PC-9 (cell line): ENCODE results near the gene AKAP8L. TPM values are rescaled to one million over a fixed set of nuclear protein-coding genes. Genes with fewer than 3 reads are reported as not detected.

Source experiments
- BruUV-seq: library from RNA; stranded (reverse); fragments of 400-500 nt; replicated peaks from 2 replicates; lab custom pipeline; 2021; lab: Mats Ljungman, UMichigan
- CTCF ChIA-PET: fragments of 300-600 bp; sonication (Branson Sonifier 250); formaldehyde crosslinking; loops from one replicate; lab custom pipeline; 2022; ENCODE audit warnings: antibody characterized with exemption; lab: Charles Lee
- POLR2A ChIA-PET: fragments of 300-600 bp; sonication (Branson Sonifier 250); formaldehyde crosslinking; loops from one replicate; lab custom pipeline; 2022; ENCODE audit warnings: antibody characterized with exemption; ENCODE audit not compliant: unreplicated experiment; lab: Charles Lee
- DNase-seq, 2 experiments: peaks; one replicate each; pipeline versions ENCODE4 v3.0.0 to v3.0.0-alpha.2; 2015 to 2022; ENCODE audit warnings: mixed read lengths in 1 of 2
- H2AFZ ChIP-seq: fragments of 200-600 bp; sonication (generic); 2 replicates; pipeline ENCODE4 v1.8.1; 2017; ENCODE audit warnings: antibody characterized with exemption
- H3F3A ChIP-seq: fragments of 200-600 bp; sonication (generic); 2 replicates; pipeline ENCODE4 v1.8.1; 2017; ENCODE audit warnings: antibody characterized with exemption, mild to moderate bottlenecking, low read depth; ENCODE audit not compliant: insufficient read depth
- H3K27ac ChIP-seq: fragments of 200-600 bp; sonication (generic); 2 replicates; pipeline ENCODE4 v1.6.1; 2016; ENCODE audit warnings: mixed run types
- H3K27me3 ChIP-seq: fragments of 200-600 bp; sonication (generic); 2 replicates; pipeline ENCODE4 v1.6.1; 2016; ENCODE audit warnings: low read depth, mixed run types; ENCODE audit not compliant: insufficient read depth
- H3K36me3 ChIP-seq: fragments of 200-600 bp; sonication (generic); 2 replicates; pipeline ENCODE4 v1.6.1; 2016; ENCODE audit warnings: low read depth, mixed run types
- H3K4me1 ChIP-seq: fragments of 200-600 bp; sonication (generic); replicated peaks from 2 replicates; pipeline ENCODE4 v1.6.1; 2016; ENCODE audit warnings: mixed run types; ENCODE audit not compliant: insufficient read depth
- H3K4me2 ChIP-seq: fragments of 200-600 bp; sonication (generic); 2 replicates; pipeline ENCODE4 v1.6.1; 2017; ENCODE audit warnings: mixed run types
- H3K4me3 ChIP-seq: fragments of 200-600 bp; sonication (generic); 2 replicates; pipeline ENCODE4 v1.6.1; 2016; ENCODE audit warnings: mixed run types
- H3K79me2 ChIP-seq: fragments of 200-600 bp; sonication (generic); 2 replicates; pipeline ENCODE4 v1.6.1; 2017; ENCODE audit warnings: low read depth, mixed run types
- H3K9me2 ChIP-seq: fragments of 200-600 bp; sonication (generic); 2 replicates; pipeline ENCODE4 v1.8.1; 2017; ENCODE audit warnings: mild to moderate bottlenecking; ENCODE audit not compliant: insufficient read depth
- H3K9me3 ChIP-seq: fragments of 200-600 bp; sonication (generic); 2 replicates; pipeline ENCODE4 v1.8.1; 2016; ENCODE audit warnings: low read depth; ENCODE audit not compliant: insufficient read depth
- H4K20me1 ChIP-seq: fragments of 200-600 bp; sonication (generic); 2 replicates; pipeline ENCODE4 v1.8.1; 2017; ENCODE audit not compliant: insufficient read depth
- EZH2 ChIP-seq: fragments of 200-600 bp; sonication (generic); IDR thresholded peaks from 2 replicates; pipeline ENCODE4 v1.8.0; 2017; ENCODE audit warnings: antibody characterized with exemption, low read depth
- intact Hi-C: fragments of 100-400 bp; cut with micrococcal nuclease; formaldehyde crosslinking; loops from one replicate; pipeline ENCODE4 v1.10.0; 2022; ENCODE audit not compliant: unreplicated experiment
- total RNA-seq: library from RNA; stranded (reverse); gene quantifications from 2 replicates; pipeline ENCODE4 v1.2.3, GENCODE V29; 2021
- TF ChIP-seq, protein P1 (sequence below): fragments of 200-600 bp; sonication (generic); conservative IDR thresholded peaks from 2 replicates; pipeline ENCODE4 v1.6.1; 2017; ENCODE audit warnings: mixed run types, antibody characterized with exemption, mild to moderate bottlenecking, moderate library complexity

Gene AKAP8L
- total RNA-seq, 1 experiment from 2014 or later = 49.9 TPM

DNA sequence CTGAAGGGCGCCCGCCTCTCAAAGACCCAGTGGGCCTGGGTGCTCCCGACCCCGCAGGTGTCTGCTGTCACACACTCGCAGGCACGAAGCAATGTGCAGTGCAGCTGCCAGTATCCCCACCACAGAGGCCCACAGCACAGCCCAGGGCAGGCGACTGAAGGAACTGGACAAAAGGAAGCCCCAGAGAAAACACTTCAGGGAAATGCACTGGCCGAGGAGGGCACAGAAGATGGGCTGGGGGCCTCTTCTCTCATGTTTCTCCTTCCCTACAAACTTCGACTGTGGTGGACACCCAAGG is 49.2 kb downstream of the AKAP8L start:
- peaks cover 45% of the 10 kb centered on the region for H4K20me1 ChIP-seq
- H3K4me2 ChIP-seq = no peak overlapping the region
- H3K9me3 ChIP-seq = no peaks in the 10 kb centered on the region
- no peak overlapping the region for H2AFZ ChIP-seq
- BruUV-seq = no TSS peak
- no peaks in the 10 kb centered on the region for H3K4me1 ChIP-seq
- no peaks in the 10 kb centered on the region for H3K27me3 ChIP-seq
- no peak overlapping the region for H3K27ac ChIP-seq
- H3F3A ChIP-seq = no peaks in the 10 kb centered on the region; the same call in 1 of the 2 replicates
- peaks cover 37% of the 10 kb centered on the region; the same call in 1 of the 2 replicates for H3K36me3 ChIP-seq
- no peaks in the 10 kb centered on the region for H3K9me2 ChIP-seq
- TF ChIP-seq, protein P1, sequence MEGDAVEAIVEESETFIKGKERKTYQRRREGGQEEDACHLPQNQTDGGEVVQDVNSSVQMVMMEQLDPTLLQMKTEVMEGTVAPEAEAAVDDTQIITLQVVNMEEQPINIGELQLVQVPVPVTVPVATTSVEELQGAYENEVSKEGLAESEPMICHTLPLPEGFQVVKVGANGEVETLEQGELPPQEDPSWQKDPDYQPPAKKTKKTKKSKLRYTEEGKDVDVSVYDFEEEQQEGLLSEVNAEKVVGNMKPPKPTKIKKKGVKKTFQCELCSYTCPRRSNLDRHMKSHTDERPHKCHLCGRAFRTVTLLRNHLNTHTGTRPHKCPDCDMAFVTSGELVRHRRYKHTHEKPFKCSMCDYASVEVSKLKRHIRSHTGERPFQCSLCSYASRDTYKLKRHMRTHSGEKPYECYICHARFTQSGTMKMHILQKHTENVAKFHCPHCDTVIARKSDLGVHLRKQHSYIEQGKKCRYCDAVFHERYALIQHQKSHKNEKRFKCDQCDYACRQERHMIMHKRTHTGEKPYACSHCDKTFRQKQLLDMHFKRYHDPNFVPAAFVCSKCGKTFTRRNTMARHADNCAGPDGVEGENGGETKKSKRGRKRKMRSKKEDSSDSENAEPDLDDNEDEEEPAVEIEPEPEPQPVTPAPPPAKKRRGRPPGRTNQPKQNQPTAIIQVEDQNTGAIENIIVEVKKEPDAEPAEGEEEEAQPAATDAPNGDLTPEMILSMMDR = no peak
- no peak for TF ChIP-seq EZH2
- peaks cover 33% of the 10 kb centered on the region for H3K79me2 ChIP-seq
- intact Hi-C loops = no loop called here
- no peak overlapping the region for H3K4me3 ChIP-seq
- ChIA-PET POLR2A (no interaction called here), CTCF (no interaction called here)
- DNase-seq = no peak

DNA sequence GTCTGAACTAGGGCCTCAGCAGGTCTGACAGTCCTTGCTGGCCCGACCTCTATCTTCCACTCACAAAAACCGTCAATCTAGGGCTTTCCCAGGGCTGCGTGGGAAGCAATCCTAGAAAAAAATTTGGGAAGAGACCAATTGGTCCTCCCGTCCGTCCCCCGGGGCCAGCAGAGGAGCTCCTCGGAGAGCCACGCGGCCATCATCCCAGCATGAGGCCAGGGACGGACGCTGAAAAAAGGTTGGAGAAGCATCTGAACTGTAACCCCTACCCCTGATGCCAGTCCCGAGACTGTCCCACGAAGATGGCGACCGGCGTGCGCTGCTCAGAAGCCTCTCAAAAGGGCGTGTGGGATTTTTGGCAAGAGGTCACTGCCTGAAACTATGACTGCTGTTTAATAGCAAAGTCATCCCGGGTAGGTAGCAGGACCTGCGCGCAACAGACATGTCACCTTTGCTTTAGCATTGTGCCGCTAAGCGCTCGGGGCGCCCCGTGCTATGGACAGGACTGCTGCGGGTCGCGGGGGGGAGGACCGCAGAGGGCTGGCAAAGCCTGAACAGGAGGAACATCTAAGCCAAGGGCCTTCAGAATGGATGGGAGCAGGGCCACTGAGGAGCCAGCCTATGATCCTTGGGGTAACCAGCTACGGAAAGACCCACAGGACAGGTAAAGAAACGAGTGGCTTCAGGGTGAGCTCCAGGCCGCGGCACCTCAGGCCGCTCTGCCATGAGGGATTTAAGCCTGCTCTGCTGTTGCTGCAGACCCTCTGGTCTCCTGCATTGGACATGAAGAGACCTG is 49.8 kb downstream of the AKAP8L start:
- no peaks in the 10 kb centered on the region for H3K4me1 ChIP-seq
- no peaks in the 10 kb centered on the region for H3K9me2 ChIP-seq
- BruUV-seq = no TSS peak
- intact Hi-C loops = no loop called here
- H3K4me2 ChIP-seq = no peak overlapping the region
- ChIA-PET CTCF (no interaction called here), POLR2A (no interaction called here)
- TF ChIP-seq EZH2 = no peak
- TF ChIP-seq, protein P1 = no peak
- no peaks in the 10 kb centered on the region for H3K27me3 ChIP-seq
- no peak for DNase-seq
- H3K36me3 ChIP-seq = peaks cover 37% of the 10 kb centered on the region; the same call in 1 of the 2 replicates
- no peaks in the 10 kb centered on the region for H3K9me3 ChIP-seq
- H3K27ac ChIP-seq = no peak overlapping the region
- no peaks in the 10 kb centered on the region; the same call in 1 of the 2 replicates for H3F3A ChIP-seq
- H2AFZ ChIP-seq = no peak overlapping the region
- peaks cover 27% of the 10 kb centered on the region for H3K79me2 ChIP-seq
- no peak overlapping the region for H3K4me3 ChIP-seq
- peaks cover 40% of the 10 kb centered on the region for H4K20me1 ChIP-seq

DNA sequence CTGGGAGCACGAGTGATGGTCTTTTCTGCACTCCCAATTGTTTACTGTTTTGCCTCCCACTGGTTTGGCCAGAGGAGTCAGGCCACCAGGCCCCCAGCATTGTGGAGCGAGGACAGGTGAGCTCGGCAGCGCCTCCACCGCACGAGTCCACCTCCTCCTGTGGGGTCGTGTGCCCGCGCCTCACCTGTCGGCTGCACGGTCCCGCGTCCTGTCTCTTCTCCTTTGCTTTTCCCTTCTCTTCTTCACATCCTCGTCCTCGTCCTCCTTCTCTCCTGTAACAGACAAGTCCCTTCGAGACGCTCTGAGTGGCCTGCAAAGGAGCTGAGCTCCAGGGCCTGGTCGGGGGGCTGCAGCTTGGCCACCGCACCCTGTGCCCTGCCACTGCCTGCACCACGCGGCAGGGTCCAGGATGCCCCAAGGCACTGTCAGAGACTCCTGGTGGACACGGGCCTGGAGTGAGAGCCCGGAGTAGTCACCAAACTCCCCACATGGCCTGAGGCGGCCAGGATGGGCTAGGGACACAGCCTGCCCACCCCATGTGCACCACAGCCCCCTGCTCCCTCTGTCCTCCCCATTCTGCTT is 50.6 kb downstream of the AKAP8L start:
- no TSS peak for BruUV-seq

More for the DNA sequence above, 50.6 kb downstream of the AKAP8L start:
- H3F3A ChIP-seq = no peaks in the 10 kb centered on the region; the same call in 1 of the 2 replicates
- H4K20me1 ChIP-seq = peaks cover 32% of the 10 kb centered on the region
- H3K9me3 ChIP-seq = no peaks in the 10 kb centered on the region
- no peak overlapping the region for H2AFZ ChIP-seq
- H3K27me3 ChIP-seq = no peaks in the 10 kb centered on the region
- H3K9me2 ChIP-seq = no peaks in the 10 kb centered on the region
- CTCF ChIA-PET = no interaction called here
- intact Hi-C loops = no loop called here
- peaks cover 19% of the 10 kb centered on the region for H3K79me2 ChIP-seq
- H3K4me1 ChIP-seq = no peaks in the 10 kb centered on the region
- no peak for DNase-seq
- H3K4me3 ChIP-seq = no peak overlapping the region
- no peak overlapping the region for H3K27ac ChIP-seq
- peaks cover 37% of the 10 kb centered on the region; the same call in 1 of the 2 replicates for H3K36me3 ChIP-seq
- TF ChIP-seq, protein P1 = no peak
- no peak for TF ChIP-seq EZH2
- H3K4me2 ChIP-seq = no peak overlapping the region
- POLR2A ChIA-PET = no interaction called here
